ENCODE results near the gene DUSP12. TPM values are rescaled to one million over a fixed set of nuclear protein-coding genes. Genes with fewer than 3 reads are reported as not detected.

The DUSP12 gene
- total and polyA plus RNA-seq, 9 of the 15 experiments (the other 6 are each of a cell fraction or from before 2014, with no cell fraction given) = 10.4 to 81.4 (median 43.6) TPM

GRCh38 chr1:161722406-161722805 is 27.2 kb upstream of the DUSP12 start (continued):
- 0 out of 2 replicates have a peak, but pooled peaks have one; percentile 0 for TF ChIP-seq SP1 (CRISPR knock-in tag; IDR thresholded peaks at IDR 0.05)

GRCh38 chr1:161723459-161724141 is 26.0 kb upstream of the DUSP12 start:
- Histone ChIP-seq H4K20me1 (replicated peaks; ENCODE audit: control insufficient read depth, insufficient read depth, low read length) (no peaks in the 10 kb centered on the region), H3K9ac (ENCODE audit: insufficient read depth in 1 of 2, low read depth in 2 of 2, low read length in 2 of 2) (peak overlapping the region in 1 of 2 experiments; percentile 70; a peak in 1 of 4 replicates), H2AFZ (ENCODE audit: low read depth, low read length) (no peak overlapping the region), H3K4me3 (no peak overlapping the region), H3K79me2 (ENCODE audit: control insufficient read depth, insufficient read depth, low read length) (peaks cover 24% of the 10 kb centered on the region), H3K9me3 (replicated peaks; ENCODE audit: control insufficient read depth, insufficient read depth, low read depth, low read length) (no peaks in the 10 kb centered on the region), H3K4me1 (replicated peaks in 1 of 2; ENCODE audit: control insufficient read depth in 2 of 2, insufficient read depth in 2 of 2, low read length in 2 of 2) (peaks cover 43 to 48% of the 10 kb centered on the region in 2 experiments), H3K27ac (ENCODE audit: extremely low read depth, low read depth, low read length) (peak overlapping the region; percentile 23; the same call in 1 of the 3 replicates), H3K36me3 (ENCODE audit: control insufficient read depth, insufficient read depth, low read length) (no peaks in the 10 kb centered on the region), H3K27me3 (ENCODE audit: control insufficient read depth in 2 of 2, insufficient read depth in 2 of 2, low read length in 2 of 2) (no peaks in the 10 kb centered on the region), H3K4me2 (ENCODE audit: insufficient read depth, low read length) (no peak overlapping the region), H3K9me1 (ENCODE audit: control insufficient read depth, insufficient read depth, low read length) (no peaks in the 10 kb centered on the region)
- FAIRE-seq (no peak), ATAC-seq (no peak), DNase-seq (ENCODE audit: extremely low read depth in 1 of 4, low spot score in 3 of 4) (no peak)
- POLR2A ChIA-PET = interaction anchor here (1.1 to 1.8 kb wide), 2 partner anchors 8 to 14 kb away, joined by 4 to 8 read pairs; no protein-coding TSS in a partner anchor
- no TSS peak for BruUV-seq (replicated peaks)
- in situ Hi-C loops (cut with MboI) (no loop called here), intact Hi-C loops (cut with micrococcal nuclease) (no loop called here)
- CTCF ChIA-PET (ENCODE audit: low intra/inter-chr PET ratio) = no interaction called here
- 76% methylated on average over 8 of the region's 8 CpGs for WGBS (ENCODE audit: insufficient coverage, low coverage, missing lambda C conversion rate)
- peak; percentile 75 for TF ChIP-seq REST (IDR thresholded peaks at IDR 0.05; ENCODE audit: borderline replicate concordance)
- TF ChIP-seq REST (CRISPR knock-in tag; IDR thresholded peaks at IDR 0.05; ENCODE audit: low read depth) = no peak
- no peak for TF ChIP-seq ZNF23 (CRISPR knock-in tag; IDR thresholded peaks at IDR 0.05)
- peak in 1 of 2 experiments; percentile 56 for TF ChIP-seq E2F6 (IDR thresholded peaks at IDR 0.05; ENCODE audit: borderline replicate concordance in 1 of 2, extremely low read depth in 1 of 2, insufficient read depth in 1 of 2, insufficient read length in 1 of 2, low read depth in 1 of 2, low read length in 1 of 2, poor library complexity in 1 of 2, severe bottlenecking in 1 of 2)
